ENCODE results near the gene PEX7.

DNA sequence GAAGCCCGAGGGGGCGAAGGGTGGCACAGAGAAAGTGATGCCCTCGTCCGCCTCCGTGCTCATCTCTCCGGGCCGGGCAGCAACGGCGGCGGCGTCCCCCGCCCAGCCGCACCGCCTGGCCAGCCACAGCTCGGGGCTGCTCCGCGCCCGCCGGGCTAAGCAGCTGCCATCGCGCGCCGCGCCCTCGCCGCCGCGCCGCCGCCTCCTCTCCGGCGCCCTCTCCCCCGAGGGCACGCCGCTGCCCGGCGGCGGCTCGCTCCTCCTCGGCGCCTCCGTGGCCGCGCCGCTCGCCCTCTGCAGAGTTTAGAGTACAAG, 30.3 kb upstream of the PEX7 start:
- TF ChIP-seq, protein P1, sequence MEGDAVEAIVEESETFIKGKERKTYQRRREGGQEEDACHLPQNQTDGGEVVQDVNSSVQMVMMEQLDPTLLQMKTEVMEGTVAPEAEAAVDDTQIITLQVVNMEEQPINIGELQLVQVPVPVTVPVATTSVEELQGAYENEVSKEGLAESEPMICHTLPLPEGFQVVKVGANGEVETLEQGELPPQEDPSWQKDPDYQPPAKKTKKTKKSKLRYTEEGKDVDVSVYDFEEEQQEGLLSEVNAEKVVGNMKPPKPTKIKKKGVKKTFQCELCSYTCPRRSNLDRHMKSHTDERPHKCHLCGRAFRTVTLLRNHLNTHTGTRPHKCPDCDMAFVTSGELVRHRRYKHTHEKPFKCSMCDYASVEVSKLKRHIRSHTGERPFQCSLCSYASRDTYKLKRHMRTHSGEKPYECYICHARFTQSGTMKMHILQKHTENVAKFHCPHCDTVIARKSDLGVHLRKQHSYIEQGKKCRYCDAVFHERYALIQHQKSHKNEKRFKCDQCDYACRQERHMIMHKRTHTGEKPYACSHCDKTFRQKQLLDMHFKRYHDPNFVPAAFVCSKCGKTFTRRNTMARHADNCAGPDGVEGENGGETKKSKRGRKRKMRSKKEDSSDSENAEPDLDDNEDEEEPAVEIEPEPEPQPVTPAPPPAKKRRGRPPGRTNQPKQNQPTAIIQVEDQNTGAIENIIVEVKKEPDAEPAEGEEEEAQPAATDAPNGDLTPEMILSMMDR (conservative IDR thresholded peaks at IDR 0.05 in 1 of 2, IDR thresholded peaks at IDR 0.05 in 1 of 2; ENCODE audit: extremely low read depth in 1 of 2, insufficient read depth in 1 of 2, low read depth in 1 of 2, low read length in 2 of 2) = no peak
- TF ChIP-seq EZH2 (IDR thresholded peaks at IDR 0.05; ENCODE audit: borderline replicate concordance, low read length) = no peak

Measured in mammary epithelial cell (primary cell).